H1 (cell line): ENCODE data around the gene SPOPL. TPM values are rescaled to one million over a fixed set of nuclear protein-coding genes. Genes with fewer than 3 reads are reported as not detected.

Experiments
- CTCF ChIA-PET: fragments of 300-600 bp; sonication (Branson Sonifier 250); formaldehyde crosslinking; loops from one replicate; lab custom pipeline; 2021; ENCODE audit not compliant: partially characterized antibody; lab: Charles Lee
- POLR2A ChIA-PET: fragments of 300-600 bp; sonication (Branson Sonifier 250); formaldehyde crosslinking; loops from one replicate; lab custom pipeline; 2021; ENCODE audit warnings: inconsistent platforms; ENCODE audit not compliant: partially characterized antibody; lab: Charles Lee
- DNase-seq, 2 experiments: peaks; one replicate each; pipeline versions ENCODE4 v3.0.0 to v3.0.0-alpha.2; 2010 to 2022; ENCODE audit warnings: low spot score in 2 of 2, low read depth in 1 of 2, mixed read lengths in 1 of 2
- FAIRE-seq: peaks from 2 replicates; lab custom pipeline; 2011; peaks lifted over from hg19 to GRCh38; lab: Jason Lieb, UNC
- H2AFZ ChIP-seq: 2 replicates; pipeline ENCODE4 v1.8.1; 2012; ENCODE audit warnings: low read length, inconsistent platforms
- H2AK5ac ChIP-seq: 2 replicates; pipeline ENCODE4 v1.6.1; 2013; ENCODE audit warnings: low read depth, low read length
- H2BK120ac ChIP-seq: replicated peaks from 2 replicates; pipeline ENCODE3; 2013; ENCODE audit warnings: low read depth, low read length, inconsistent platforms
- H2BK12ac ChIP-seq: 2 replicates; pipeline ENCODE4 v1.6.1; 2013; ENCODE audit warnings: low read depth, low read length
- H2BK15ac ChIP-seq: 2 replicates; pipeline ENCODE4 v1.6.1; 2013; ENCODE audit warnings: low read length
- H2BK20ac ChIP-seq: 2 replicates; pipeline ENCODE4 v1.6.1; 2013; ENCODE audit warnings: low read length
- H2BK5ac ChIP-seq: 2 replicates; pipeline ENCODE4 v1.6.1; 2013; ENCODE audit warnings: low read depth, low read length
- H3K14ac ChIP-seq: 2 replicates; pipeline ENCODE4 v1.6.1; 2013; ENCODE audit warnings: inconsistent platforms; ENCODE audit not compliant: insufficient read length
- H3K18ac ChIP-seq: 2 replicates; pipeline ENCODE4 v1.6.1; 2013; ENCODE audit warnings: low read length; ENCODE audit errors: extremely low read depth
- H3K23ac ChIP-seq: 2 replicates; pipeline ENCODE4 v1.6.1; 2013; ENCODE audit warnings: inconsistent platforms; ENCODE audit not compliant: insufficient read length
- H3K23me2 ChIP-seq: 2 replicates; pipeline ENCODE4 v1.6.1; 2013; ENCODE audit warnings: low read depth, low read length
- H3K27ac ChIP-seq: 2 replicates; pipeline ENCODE4 v1.6.1; 2011; ENCODE audit warnings: low read depth, low read length, inconsistent platforms
- H3K27me3 ChIP-seq, 4 experiments: replicated peaks in 1 of 4; 1 replicate in 1 of 4; 2 replicates in 3 of 4; pipeline versions ENCODE4 v1.6.1 to v1.8.1; 2011 to 2013; ENCODE audit warnings: low read length in 3 of 4, mild to moderate bottlenecking in 3 of 4, inconsistent platforms in 2 of 4, mixed read lengths in 2 of 4, moderate library complexity in 1 of 4; ENCODE audit not compliant: control insufficient read depth in 3 of 4, insufficient read depth in 3 of 4; ENCODE audit errors: extremely low read depth in 1 of 4
- H3K36me3 ChIP-seq, 4 experiments: 2 replicates each; pipeline versions ENCODE4 v1.6.1 to v1.8.1; 2011 to 2013; ENCODE audit warnings: mild to moderate bottlenecking in 4 of 4, low read length in 3 of 4, moderate library complexity in 2 of 4, control low read depth in 1 of 4, inconsistent platforms in 1 of 4; ENCODE audit not compliant: insufficient read depth in 4 of 4, control insufficient read depth in 2 of 4
- H3K4ac ChIP-seq: replicated peaks from 2 replicates; pipeline ENCODE3; 2013; ENCODE audit warnings: low read length, low read depth, mixed read lengths, inconsistent platforms; ENCODE audit not compliant: insufficient read length
- H3K4me1 ChIP-seq, 4 experiments: replicated peaks in 1 of 4; 1 replicate in 1 of 4; 2 replicates in 3 of 4; pipeline versions ENCODE4 v1.6.1 to v1.8.1; 2011 to 2013; ENCODE audit warnings: low read length in 3 of 4, inconsistent platforms in 2 of 4, mixed read lengths in 1 of 4; ENCODE audit not compliant: insufficient read depth in 4 of 4, control insufficient read depth in 3 of 4
- H3K4me2 ChIP-seq, 2 experiments: 2 replicates each; pipeline versions ENCODE4 v1.6.1 to v1.8.1; 2011 to 2013; ENCODE audit warnings: low read depth in 2 of 2, low read length in 2 of 2, control low read depth in 1 of 2, inconsistent platforms in 1 of 2, mild to moderate bottlenecking in 1 of 2; ENCODE audit not compliant: insufficient read depth in 1 of 2
- H3K4me3 ChIP-seq, 4 experiments: fragments of 200-600, 300-600 bp in 1 of 4; sonication (generic), shearing (Covaris generic), sonication (Bioruptor Twin) in 1 of 4; 2 replicates each; pipeline versions ENCODE4 v1.5.1 to v1.8.1; 2011 to 2016; ENCODE audit warnings: low read length in 4 of 4, low read depth in 3 of 4, control low read depth in 2 of 4, inconsistent platforms in 2 of 4, mild to moderate bottlenecking in 2 of 4, mixed read lengths in 1 of 4, moderate library complexity in 1 of 4; ENCODE audit not compliant: insufficient read depth in 2 of 4; ENCODE audit errors: extremely low read depth in 1 of 4
- H3K56ac ChIP-seq: replicated peaks from 2 replicates; pipeline ENCODE3; 2013; ENCODE audit warnings: low read depth, mild to moderate bottlenecking, mixed read lengths, low read length, inconsistent platforms; ENCODE audit not compliant: insufficient read length
- H3K79me1 ChIP-seq: 2 replicates; pipeline ENCODE4 v1.6.1; 2013; ENCODE audit warnings: low read depth, low read length, control low read depth
- H3K79me2 ChIP-seq, 2 experiments: 2 replicates each; pipeline versions ENCODE4 v1.6.1 to v1.8.1; 2012 to 2013; ENCODE audit warnings: low read length in 2 of 2, mild to moderate bottlenecking in 2 of 2, inconsistent platforms in 1 of 2; ENCODE audit not compliant: insufficient read depth in 2 of 2, control insufficient read depth in 1 of 2
- H3K9ac ChIP-seq, 4 experiments: replicated peaks in 1 of 4; 1 replicate in 1 of 4; 2 replicates in 3 of 4; pipeline versions ENCODE4 v1.6.1 to v1.8.1; 2011 to 2013; ENCODE audit warnings: low read depth in 3 of 4, low read length in 3 of 4, control low read depth in 2 of 4, mild to moderate bottlenecking in 2 of 4, moderate library complexity in 2 of 4, inconsistent platforms in 1 of 4; ENCODE audit errors: extremely low read depth in 1 of 4
- H3K9me3 ChIP-seq, 2 experiments: 2 replicates each; pipeline versions ENCODE4 v1.6.1 to v1.8.1; 2012 to 2013; ENCODE audit warnings: mild to moderate bottlenecking in 2 of 2, moderate library complexity in 2 of 2, control low read depth in 1 of 2, inconsistent platforms in 1 of 2, low read depth in 1 of 2, low read length in 1 of 2, mixed read lengths in 1 of 2; ENCODE audit not compliant: insufficient read depth in 2 of 2
- H4K20me1 ChIP-seq, 2 experiments: replicated peaks in 1 of 2; 2 replicates each; pipeline versions ENCODE3 to v1.8.1; 2011 to 2013; ENCODE audit warnings: inconsistent platforms in 2 of 2, low read length in 2 of 2, mild to moderate bottlenecking in 1 of 2; ENCODE audit not compliant: insufficient read depth in 2 of 2, control insufficient read depth in 1 of 2
- H4K5ac ChIP-seq: 2 replicates; pipeline ENCODE4 v1.6.1; 2013; ENCODE audit warnings: low read length, low read depth, mixed read lengths, inconsistent platforms; ENCODE audit not compliant: insufficient read length
- H4K8ac ChIP-seq: 2 replicates; pipeline ENCODE4 v1.8.0; 2013; ENCODE audit warnings: mild to moderate bottlenecking, moderate library complexity, low read length, inconsistent platforms; ENCODE audit not compliant: insufficient read depth; ENCODE audit errors: extremely low read depth
- H4K91ac ChIP-seq: replicated peaks from 2 replicates; pipeline ENCODE3; 2013; ENCODE audit warnings: low read length, mixed read lengths, inconsistent platforms; ENCODE audit not compliant: insufficient read length
- CHD1 ChIP-seq: IDR thresholded peaks from 2 replicates; pipeline ENCODE4 v1.6.1; 2012; ENCODE audit warnings: low read depth, low read length, improper control_type of control experiment
- EP300 ChIP-seq, 2 experiments: IDR thresholded peaks; 1 replicate in 1 of 2; 2 replicates in 1 of 2; pipeline ENCODE4 v1.6.1; 2011 to 2012; ENCODE audit warnings: low read depth in 2 of 2, low read length in 2 of 2, mild to moderate bottlenecking in 2 of 2, borderline replicate concordance in 1 of 2, inconsistent platforms in 1 of 2, moderate library complexity in 1 of 2
- WGBS, 2 experiments: shearing (Covaris generic) in 1 of 2; methylation state at CpG; one replicate each; pipeline versions ENCODE4 v1.1.6 to v1.1.7; 2013 to 2015; ENCODE audit warnings: low lambda C conversion rate in 2 of 2, mixed read lengths in 2 of 2, inconsistent platforms in 1 of 2, low coverage in 1 of 2, missing lambda C conversion rate in 1 of 2; ENCODE audit not compliant: insufficient replicate concordance in 2 of 2, insufficient coverage in 1 of 2, insufficient read length in 1 of 2; ENCODE audit errors: extremely low coverage in 1 of 2, missing lambda C conversion rate in 1 of 2; 5-methylcytosine and 5-hydroxymethylcytosine counted together
- polyA plus RNA-seq, 7 experiments: library from polyadenylated mRNA; depleted of rRNA in 3 of 7; stranded (reverse) in 5 of 7; unstranded in 2 of 7; fragments of >200 nt in 5 of 7; fragments of 200-250 nt in 2 of 7; gene quantifications; 1 replicate in 5 of 7; 2 replicates in 1 of 7; 4 replicates in 1 of 7; pipeline versions ENCODE4 v1.2.1 to v1.2.3, GENCODE V29; 2011 to 2013; ENCODE audit warnings: missing spikeins in 2 of 7, mixed read lengths in 2 of 7
- total RNA-seq: library from RNA; stranded (reverse); fragmentation: NEBNext Ultra II Directional; extraction: Animal tissue kit (Norgen Biotek cat#: 25700); gene quantifications from 2 replicates; pipeline ENCODE4 v1.2.1, GENCODE V29; 2021

Gene SPOPL
- total and polyA plus RNA-seq, 2 of the 8 experiments (the other 6 are each of a cell fraction or from before 2014, with no cell fraction given): 1.9 to 14.5 TPM

- POLR2A ChIA-PET: interaction anchor here (1.6 kb wide), 1 partner anchor 11 kb away, joined by 3 read pairs; no protein-coding TSS in a partner anchor
- no peak overlapping the region for H3K27ac ChIP-seq
- no peaks in the 10 kb centered on the region for H4K20me1 ChIP-seq
- no peaks in the 10 kb centered on the region for H3K27me3 ChIP-seq
- H3K4me1 ChIP-seq: 0 out of 7 replicates have a peak, but pooled peaks cover 0 to 2% (median 0%) of the 10 kb centered on the region in 4 experiments
- no peak overlapping the region for H3K9ac ChIP-seq
- H3K36me3 ChIP-seq: no peaks in the 10 kb centered on the region
- H2BK20ac ChIP-seq: no peak overlapping the region
- no peak overlapping the region for H2BK15ac ChIP-seq
- no peak overlapping the region for H3K14ac ChIP-seq
- H2AK5ac ChIP-seq: no peak overlapping the region
- DNase-seq (peak in 1 of 2 experiments; percentile 10), FAIRE-seq (peak; percentile 55)
- no peak overlapping the region for H2BK5ac ChIP-seq
- no peak overlapping the region for H3K4ac ChIP-seq
- no peak overlapping the region for H2AFZ ChIP-seq
- 80% methylated on average over 3 of the region's 3 CpGs; no CpG with 5 or more reads in 1 of the 2 experiments for WGBS, 2 experiments
- no peak overlapping the region for H3K56ac ChIP-seq
- H3K4me3 ChIP-seq: no peak overlapping the region
- CTCF ChIA-PET: interaction anchor here (0.7 to 1.4 kb wide), 4 partner anchors 16 to 737 kb away, joined by 3 to 5 read pairs (median 4); no protein-coding TSS in a partner anchor
- H4K8ac ChIP-seq: no peak overlapping the region
- H3K79me2 ChIP-seq: no peaks in the 10 kb centered on the region
- no peak overlapping the region for H2BK12ac ChIP-seq
- H3K23ac ChIP-seq: no peak overlapping the region
- no peaks in the 10 kb centered on the region for H3K23me2 ChIP-seq
- H3K79me1 ChIP-seq: no peaks in the 10 kb centered on the region
- no peak overlapping the region for H3K4me2 ChIP-seq
- no peaks in the 10 kb centered on the region for H3K9me3 ChIP-seq
- no peak overlapping the region for H3K18ac ChIP-seq
- H2BK120ac ChIP-seq: no peak overlapping the region
- H4K5ac ChIP-seq: no peak overlapping the region
- no peak overlapping the region for H4K91ac ChIP-seq
- TF ChIP-seq CHD1: no peak
- TF ChIP-seq EP300 (IDR thresholded peaks at IDR 0.05; ENCODE audit: borderline replicate concordance in 1 of 2, low read depth in 2 of 2, low read length in 2 of 2): no peak
Measured at GRCh38 chr2:138596403-138596802, 94.8 kb downstream of the SPOPL start.
